Measurements from ENCODE around the gene RNF14. TPM values are rescaled to one million over a fixed set of nuclear protein-coding genes. Genes with fewer than 3 reads are reported as not detected.

Gene RNF14, protein sequence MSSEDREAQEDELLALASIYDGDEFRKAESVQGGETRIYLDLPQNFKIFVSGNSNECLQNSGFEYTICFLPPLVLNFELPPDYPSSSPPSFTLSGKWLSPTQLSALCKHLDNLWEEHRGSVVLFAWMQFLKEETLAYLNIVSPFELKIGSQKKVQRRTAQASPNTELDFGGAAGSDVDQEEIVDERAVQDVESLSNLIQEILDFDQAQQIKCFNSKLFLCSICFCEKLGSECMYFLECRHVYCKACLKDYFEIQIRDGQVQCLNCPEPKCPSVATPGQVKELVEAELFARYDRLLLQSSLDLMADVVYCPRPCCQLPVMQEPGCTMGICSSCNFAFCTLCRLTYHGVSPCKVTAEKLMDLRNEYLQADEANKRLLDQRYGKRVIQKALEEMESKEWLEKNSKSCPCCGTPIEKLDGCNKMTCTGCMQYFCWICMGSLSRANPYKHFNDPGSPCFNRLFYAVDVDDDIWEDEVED
- total RNA-seq (2021; ENCODE audit: unreplicated experiment) (72.1 TPM), Bru-seq, nascent RNA (percentile 90 among the genes with signal in this experiment), BruChase-seq, experiment 1, labeled RNA remaining after a 2-hour chase (percentile 89 among the genes with signal in this experiment), BruChase-seq, experiment 2, labeled RNA remaining after a 6-hour chase (percentile 93 among the genes with signal in this experiment)
- polyA plus RNA-seq (2012; ENCODE audit: insufficient read length) = 47.6 TPM
- long read RNA-seq, full-length matches to known transcripts = 79 of 168 reads
- long read RNA-seq, partial matches to known transcripts = 22 of 168 reads
- long read RNA-seq, other reads (novel, unspliced or antisense) = 67 of 168 reads

DNA sequence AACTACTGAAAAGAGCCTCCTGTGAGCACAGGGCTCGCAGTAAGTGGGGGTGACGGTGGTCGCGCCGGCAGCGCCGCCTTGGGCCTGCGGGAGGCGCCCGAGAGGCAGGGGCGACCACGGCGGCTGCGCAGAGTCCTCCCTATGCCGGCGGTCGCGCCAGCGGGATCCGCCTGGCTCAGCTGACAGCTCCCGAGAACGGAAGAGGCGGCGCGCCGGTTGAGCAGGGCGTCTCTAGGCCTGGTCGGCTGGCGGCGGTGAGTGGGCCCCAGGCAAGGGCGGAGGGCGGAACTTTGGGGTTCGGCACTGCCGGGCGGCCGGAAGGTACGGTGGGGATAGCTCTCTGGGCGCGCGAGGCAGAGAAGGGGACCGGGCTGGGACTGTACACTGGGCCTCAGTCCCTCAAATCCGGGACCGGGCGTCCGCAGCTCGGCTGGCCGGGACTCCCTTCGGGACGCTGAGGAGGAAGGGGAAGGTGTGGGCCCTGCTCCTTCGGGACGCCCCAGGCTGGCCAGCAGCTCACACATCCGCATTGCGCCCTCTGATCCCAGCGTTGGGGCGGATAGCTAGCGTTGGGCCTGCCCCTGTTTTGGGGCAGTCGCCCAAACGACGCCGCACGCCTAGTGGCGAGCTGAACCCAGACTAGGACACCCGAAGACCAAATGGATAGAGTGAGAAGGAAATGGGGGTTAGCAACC, at the start of gene RNF14:
Gene RNF14, plus strand, starts transcription at position 192 of the 695 bp plus-strand sequence. CDS start 4,484 bp downstream, outside the sequence.
- DNase-seq (ENCODE audit: low read depth, low spot score) (peak; percentile 53), ATAC-seq (peak; percentile 99)
- peak within 1 kb of the TSS; percentile 92 for H3K27ac ChIP-seq (ENCODE audit: low read length)
- intact Hi-C loops (cut with micrococcal nuclease; ENCODE audit: unreplicated experiment) = loop anchor here (10.0 kb wide), 1 partner anchor 304 kb away; no protein-coding TSS in a partner anchor
- no TSS peak for BruUV-seq (replicated peaks)
- H3K36me3 ChIP-seq (ENCODE audit: control insufficient read depth, insufficient read depth, low read length) = peaks cover 23% of the 10 kb centered on the region
- POLR2A ChIA-PET = interaction anchor here (0.6 kb wide), 1 partner anchor 269 kb away, joined by 3 read pairs; no protein-coding TSS in a partner anchor
- TF ChIP-seq, protein P1, sequence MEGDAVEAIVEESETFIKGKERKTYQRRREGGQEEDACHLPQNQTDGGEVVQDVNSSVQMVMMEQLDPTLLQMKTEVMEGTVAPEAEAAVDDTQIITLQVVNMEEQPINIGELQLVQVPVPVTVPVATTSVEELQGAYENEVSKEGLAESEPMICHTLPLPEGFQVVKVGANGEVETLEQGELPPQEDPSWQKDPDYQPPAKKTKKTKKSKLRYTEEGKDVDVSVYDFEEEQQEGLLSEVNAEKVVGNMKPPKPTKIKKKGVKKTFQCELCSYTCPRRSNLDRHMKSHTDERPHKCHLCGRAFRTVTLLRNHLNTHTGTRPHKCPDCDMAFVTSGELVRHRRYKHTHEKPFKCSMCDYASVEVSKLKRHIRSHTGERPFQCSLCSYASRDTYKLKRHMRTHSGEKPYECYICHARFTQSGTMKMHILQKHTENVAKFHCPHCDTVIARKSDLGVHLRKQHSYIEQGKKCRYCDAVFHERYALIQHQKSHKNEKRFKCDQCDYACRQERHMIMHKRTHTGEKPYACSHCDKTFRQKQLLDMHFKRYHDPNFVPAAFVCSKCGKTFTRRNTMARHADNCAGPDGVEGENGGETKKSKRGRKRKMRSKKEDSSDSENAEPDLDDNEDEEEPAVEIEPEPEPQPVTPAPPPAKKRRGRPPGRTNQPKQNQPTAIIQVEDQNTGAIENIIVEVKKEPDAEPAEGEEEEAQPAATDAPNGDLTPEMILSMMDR (IDR thresholded peaks at IDR 0.05) = peak; percentile 99
- TF ChIP-seq, protein P2, sequence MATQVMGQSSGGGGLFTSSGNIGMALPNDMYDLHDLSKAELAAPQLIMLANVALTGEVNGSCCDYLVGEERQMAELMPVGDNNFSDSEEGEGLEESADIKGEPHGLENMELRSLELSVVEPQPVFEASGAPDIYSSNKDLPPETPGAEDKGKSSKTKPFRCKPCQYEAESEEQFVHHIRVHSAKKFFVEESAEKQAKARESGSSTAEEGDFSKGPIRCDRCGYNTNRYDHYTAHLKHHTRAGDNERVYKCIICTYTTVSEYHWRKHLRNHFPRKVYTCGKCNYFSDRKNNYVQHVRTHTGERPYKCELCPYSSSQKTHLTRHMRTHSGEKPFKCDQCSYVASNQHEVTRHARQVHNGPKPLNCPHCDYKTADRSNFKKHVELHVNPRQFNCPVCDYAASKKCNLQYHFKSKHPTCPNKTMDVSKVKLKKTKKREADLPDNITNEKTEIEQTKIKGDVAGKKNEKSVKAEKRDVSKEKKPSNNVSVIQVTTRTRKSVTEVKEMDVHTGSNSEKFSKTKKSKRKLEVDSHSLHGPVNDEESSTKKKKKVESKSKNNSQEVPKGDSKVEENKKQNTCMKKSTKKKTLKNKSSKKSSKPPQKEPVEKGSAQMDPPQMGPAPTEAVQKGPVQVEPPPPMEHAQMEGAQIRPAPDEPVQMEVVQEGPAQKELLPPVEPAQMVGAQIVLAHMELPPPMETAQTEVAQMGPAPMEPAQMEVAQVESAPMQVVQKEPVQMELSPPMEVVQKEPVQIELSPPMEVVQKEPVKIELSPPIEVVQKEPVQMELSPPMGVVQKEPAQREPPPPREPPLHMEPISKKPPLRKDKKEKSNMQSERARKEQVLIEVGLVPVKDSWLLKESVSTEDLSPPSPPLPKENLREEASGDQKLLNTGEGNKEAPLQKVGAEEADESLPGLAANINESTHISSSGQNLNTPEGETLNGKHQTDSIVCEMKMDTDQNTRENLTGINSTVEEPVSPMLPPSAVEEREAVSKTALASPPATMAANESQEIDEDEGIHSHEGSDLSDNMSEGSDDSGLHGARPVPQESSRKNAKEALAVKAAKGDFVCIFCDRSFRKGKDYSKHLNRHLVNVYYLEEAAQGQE (IDR thresholded peaks at IDR 0.05; ENCODE audit: insufficient read depth in 1 of 2, low read depth in 2 of 2, low read length in 1 of 2) = no peak
- no peak for TF ChIP-seq TCF7L2 (IDR thresholded peaks at IDR 0.05; ENCODE audit: low read depth, low read length)
- peak; percentile 94 for TF ChIP-seq POLR2AphosphoS5 (IDR thresholded peaks at IDR 0.05; ENCODE audit: low read depth, low read length)
- TF ChIP-seq SIN3A (IDR thresholded peaks at IDR 0.05; ENCODE audit: borderline replicate concordance, insufficient read depth, low read depth, low read length) = peak; percentile 47; the same call in 1 of the 2 replicates
- H3K9me3 ChIP-seq (ENCODE audit: control insufficient read depth, insufficient read depth, low read depth, low read length) = no peaks in the 10 kb centered on the region
- in situ Hi-C loops (cut with HindIII; ENCODE audit: low pct_unique_long_range_greater_than_20kb, low sequenced_read_pairs) = no loop called here
- peak within 1 kb of the TSS; percentile 95 to 96 for H3K4me3 ChIP-seq (ENCODE audit: low read depth in 2 of 2, low read length in 2 of 2)
- H3K27me3 ChIP-seq (ENCODE audit: control insufficient read depth, insufficient read depth, low read length) = no peaks in the 10 kb centered on the region
- CTCF ChIA-PET = interaction anchor here (0.6 to 1.9 kb wide), 9 partner anchors 8 to 277 kb away, joined by 3 to 9 read pairs (median 4); partner anchors contain the start of gene PCDH12
- peaks cover 13% of the 10 kb centered on the region for H3K4me1 ChIP-seq (ENCODE audit: control insufficient read depth, insufficient read depth, low read length)
